WERI-Rb-1 (cell line): Measurements from ENCODE around the gene DZANK1.

Source experiments
- DNase-seq: peaks from one replicate; pipeline ENCODE4 v3.0.0-alpha.2; 2020
- H3K27ac ChIP-seq: fragments of 250-450 bp; sonication (Bioruptor Pico); 2 replicates; pipeline ENCODE4 v1.5.1; 2020; ENCODE audit warnings: mild to moderate bottlenecking, moderate library complexity
- H3K27me3 ChIP-seq: fragments of 250-450 bp; sonication (Bioruptor Pico); 2 replicates; pipeline ENCODE4 v1.5.1; 2021; ENCODE audit warnings: mild to moderate bottlenecking, low read depth, moderate library complexity; ENCODE audit not compliant: insufficient read depth, severe bottlenecking
- H3K36me3 ChIP-seq: fragments of 250-450 bp; sonication (Bioruptor Pico); 2 replicates; pipeline ENCODE4 v1.5.1; 2020; ENCODE audit warnings: mild to moderate bottlenecking, moderate library complexity
- H3K4me3 ChIP-seq: 2 replicates; pipeline ENCODE4 v1.5.1; 2011; ENCODE audit warnings: low read depth, mild to moderate bottlenecking, control low read depth, low read length
- H3K9me3 ChIP-seq: fragments of 250-450 bp; sonication (Bioruptor Pico); 2 replicates; pipeline ENCODE4 v1.5.1; 2021; ENCODE audit warnings: mild to moderate bottlenecking, moderate library complexity; ENCODE audit not compliant: severe bottlenecking
- CTCF ChIP-seq: IDR thresholded peaks from 2 replicates; pipeline ENCODE4 v1.5.1; 2011; ENCODE audit warnings: low read depth, mild to moderate bottlenecking, control low read depth, inconsistent platforms, low read length

DZANK1 gene

DNA sequence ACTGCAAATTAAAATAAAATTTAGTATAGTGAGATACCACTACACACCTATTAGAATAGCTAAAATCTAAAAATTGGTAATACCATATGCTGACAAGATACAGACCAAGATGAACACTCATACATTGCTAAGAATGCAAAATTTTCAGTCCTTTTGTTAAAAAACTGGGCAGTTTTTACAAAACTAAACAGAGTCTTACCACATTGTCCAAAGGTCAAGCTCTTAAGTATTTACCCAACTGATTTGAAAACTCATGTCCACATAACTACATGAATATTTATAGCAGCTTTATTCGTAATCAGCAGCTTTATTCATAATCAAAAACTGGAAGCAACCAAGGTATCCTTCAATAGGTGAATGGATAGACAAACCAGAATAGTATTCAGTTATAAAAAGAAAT lies 10.4 kb upstream of the DZANK1 start:
- Histone ChIP-seq H3K27me3 (no peaks in the 10 kb centered on the region), H3K9me3 (no peaks in the 10 kb centered on the region), H3K27ac (no peak overlapping the region), H3K36me3 (peaks cover 54% of the 10 kb centered on the region), H3K4me3 (no peak overlapping the region)
- TF ChIP-seq CTCF: no peak
- no peak for DNase-seq

GRCh38 chr20:18466574-18466893 lies 296 bp downstream of the DZANK1 start:
- Histone ChIP-seq H3K27me3 (no peaks in the 10 kb centered on the region), H3K27ac (peak overlapping the region; percentile 96), H3K9me3 (no peaks in the 10 kb centered on the region), H3K36me3 (peaks cover 5% of the 10 kb centered on the region), H3K4me3 (peak overlapping the region; percentile 94)
- no peak for TF ChIP-seq CTCF
- DNase-seq: no peak

DNA sequence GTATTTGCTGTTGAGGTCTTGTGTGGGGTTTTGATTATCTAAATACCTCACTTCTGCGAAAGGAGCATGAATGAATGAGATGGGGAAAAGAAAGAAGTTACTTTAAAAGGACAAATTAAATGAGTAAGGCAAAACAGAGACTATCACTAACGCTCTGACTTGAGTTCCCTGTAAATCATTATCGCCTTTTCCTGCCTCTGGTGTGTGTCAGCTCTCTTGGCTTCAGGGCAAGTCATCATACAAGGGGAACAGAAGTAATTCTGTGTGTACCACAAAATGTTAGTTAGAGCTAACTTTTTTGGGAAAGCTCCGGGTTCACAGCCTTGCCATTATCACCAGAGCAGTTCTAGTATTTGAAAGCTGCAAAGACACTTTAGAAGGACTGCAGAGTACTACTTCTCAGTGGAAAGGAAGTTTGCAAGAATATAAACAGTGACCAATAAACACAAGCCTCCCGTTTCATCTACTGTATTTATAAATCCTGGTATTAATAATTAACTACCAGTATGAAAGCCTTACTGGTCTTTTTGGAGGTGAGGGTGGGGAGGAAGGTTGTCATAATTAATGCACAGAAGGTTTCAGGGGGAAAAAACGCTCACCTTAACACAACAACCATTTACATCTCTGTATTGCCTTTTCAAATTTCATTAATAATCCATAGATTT lies 1.2 kb downstream of the DZANK1 start:
- H3K36me3 ChIP-seq: peaks cover 5% of the 10 kb centered on the region
- TF ChIP-seq CTCF: no peak
- no peak overlapping the region; the same call in 1 of the 2 replicates for H3K4me3 ChIP-seq
- H3K27me3 ChIP-seq: no peaks in the 10 kb centered on the region
- H3K9me3 ChIP-seq: no peaks in the 10 kb centered on the region
- H3K27ac ChIP-seq: no peak overlapping the region
- DNase-seq: no peak

DNA sequence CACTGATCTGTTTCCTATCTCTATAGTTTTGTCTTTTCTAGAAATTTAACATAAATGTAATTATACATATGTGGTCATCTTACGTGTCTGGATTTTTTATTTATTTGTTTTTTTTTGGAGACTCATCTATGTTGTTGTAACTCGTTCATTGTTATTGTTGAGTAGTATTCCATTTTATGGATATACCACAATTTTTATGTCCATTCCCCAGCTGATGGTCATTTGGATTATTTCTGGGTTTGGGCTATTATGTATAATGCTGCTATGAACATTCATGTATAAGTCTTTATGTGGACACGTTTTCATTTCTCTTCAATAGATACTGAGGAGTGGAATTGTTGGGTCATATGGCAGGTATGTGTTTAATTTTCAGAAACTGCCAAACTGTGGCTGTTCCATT lies 10.2 kb downstream of the DZANK1 start:
- DNase-seq: no peak
- Histone ChIP-seq H3K9me3 (no peaks in the 10 kb centered on the region), H3K4me3 (no peak overlapping the region), H3K27me3 (no peaks in the 10 kb centered on the region), H3K36me3 (no peaks in the 10 kb centered on the region), H3K27ac (no peak overlapping the region)
- no peak for TF ChIP-seq CTCF

- Histone ChIP-seq H3K9me3 (no peaks in the 10 kb centered on the region), H3K4me3 (no peak overlapping the region), H3K27ac (no peak overlapping the region), H3K27me3 (no peaks in the 10 kb centered on the region), H3K36me3 (no peaks in the 10 kb centered on the region; the same call in 1 of the 2 replicates)
- no peak for DNase-seq
- no peak for TF ChIP-seq CTCF
Observed at GRCh38 chr20:18443886-18444285, 22.9 kb downstream of the DZANK1 start.

DNA sequence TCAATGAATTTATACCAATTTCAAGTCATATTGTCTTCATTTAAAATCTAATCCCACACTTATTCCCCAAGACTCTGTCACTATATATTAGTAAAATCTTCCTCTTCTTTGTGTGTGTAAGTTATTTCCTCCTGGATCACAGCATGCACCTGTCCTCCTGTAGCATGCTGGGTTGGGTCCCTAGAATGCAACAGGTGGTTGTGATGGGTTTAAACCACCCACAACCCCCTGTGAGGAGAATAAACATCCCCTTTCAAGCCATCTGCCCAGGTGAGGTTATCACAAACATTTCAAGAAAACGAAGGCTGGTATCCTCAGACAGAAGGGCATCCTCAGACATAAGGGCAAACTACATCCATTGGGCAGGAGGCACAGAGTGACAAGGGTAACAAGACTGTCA lies 26.4 kb downstream of the DZANK1 start:
- Histone ChIP-seq H3K27me3 (no peaks in the 10 kb centered on the region), H3K36me3 (no peaks in the 10 kb centered on the region), H3K27ac (no peak overlapping the region), H3K9me3 (no peaks in the 10 kb centered on the region), H3K4me3 (no peak overlapping the region)
- no peak for TF ChIP-seq CTCF
- no peak for DNase-seq
